ENCODE results near the gene OSBPL3.

Gene OSBPL3

DNA sequence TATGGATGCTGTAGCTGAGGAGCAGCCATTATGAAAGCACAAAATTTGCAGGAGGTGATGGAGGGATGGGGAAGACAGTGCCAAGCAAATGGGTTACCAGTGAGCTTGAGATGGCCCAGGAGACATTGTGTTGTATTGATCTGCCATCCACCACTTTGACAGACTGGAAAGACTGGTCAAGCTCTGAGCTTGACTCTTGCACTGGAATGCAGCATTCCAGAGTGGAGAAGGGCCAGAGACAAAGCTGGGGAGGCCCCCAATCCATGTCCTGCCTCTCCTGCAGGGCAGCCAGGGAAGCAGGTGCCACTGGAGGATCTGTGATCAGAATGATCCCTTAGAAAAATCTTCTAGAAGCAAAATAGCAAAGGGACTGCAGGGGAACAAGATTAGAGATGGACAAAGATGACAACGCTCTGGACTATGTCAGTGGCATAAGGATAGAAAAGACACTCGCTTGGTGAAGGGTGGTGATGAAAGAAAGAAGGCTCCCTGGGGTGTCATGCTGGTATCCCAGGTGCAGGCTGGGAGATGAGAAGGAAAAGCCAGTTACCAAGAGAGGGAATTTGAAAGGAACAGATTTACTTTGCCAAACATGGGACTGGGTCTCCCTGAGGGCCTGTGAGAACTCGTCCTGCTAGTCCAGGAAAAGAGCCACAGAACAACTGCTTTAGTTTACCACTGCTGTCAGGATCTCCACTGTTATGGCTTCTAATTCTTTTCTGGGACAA lies 227.7 kb downstream of the OSBPL3 start:
- no peaks in the 10 kb centered on the region for H3F3A ChIP-seq (ENCODE audit: insufficient read depth)
- no peaks in the 10 kb centered on the region for H3K9me2 ChIP-seq (replicated peaks; ENCODE audit: insufficient read depth, low read length)
- no peak overlapping the region for H3K4me2 ChIP-seq (ENCODE audit: low read depth, low read length, poor library complexity, severe bottlenecking)
- no peaks in the 10 kb centered on the region for H3K27me3 ChIP-seq (ENCODE audit: low read length)
- no peaks in the 10 kb centered on the region for H3K79me2 ChIP-seq (ENCODE audit: insufficient read depth, low read length)
- H3K9me3 ChIP-seq (ENCODE audit: insufficient read depth, low read length): no peaks in the 10 kb centered on the region
- H3K9ac ChIP-seq (ENCODE audit: low read length): no peak overlapping the region
- no peaks in the 10 kb centered on the region for H4K20me1 ChIP-seq (ENCODE audit: low read depth, low read length)
- TF ChIP-seq, protein P1, sequence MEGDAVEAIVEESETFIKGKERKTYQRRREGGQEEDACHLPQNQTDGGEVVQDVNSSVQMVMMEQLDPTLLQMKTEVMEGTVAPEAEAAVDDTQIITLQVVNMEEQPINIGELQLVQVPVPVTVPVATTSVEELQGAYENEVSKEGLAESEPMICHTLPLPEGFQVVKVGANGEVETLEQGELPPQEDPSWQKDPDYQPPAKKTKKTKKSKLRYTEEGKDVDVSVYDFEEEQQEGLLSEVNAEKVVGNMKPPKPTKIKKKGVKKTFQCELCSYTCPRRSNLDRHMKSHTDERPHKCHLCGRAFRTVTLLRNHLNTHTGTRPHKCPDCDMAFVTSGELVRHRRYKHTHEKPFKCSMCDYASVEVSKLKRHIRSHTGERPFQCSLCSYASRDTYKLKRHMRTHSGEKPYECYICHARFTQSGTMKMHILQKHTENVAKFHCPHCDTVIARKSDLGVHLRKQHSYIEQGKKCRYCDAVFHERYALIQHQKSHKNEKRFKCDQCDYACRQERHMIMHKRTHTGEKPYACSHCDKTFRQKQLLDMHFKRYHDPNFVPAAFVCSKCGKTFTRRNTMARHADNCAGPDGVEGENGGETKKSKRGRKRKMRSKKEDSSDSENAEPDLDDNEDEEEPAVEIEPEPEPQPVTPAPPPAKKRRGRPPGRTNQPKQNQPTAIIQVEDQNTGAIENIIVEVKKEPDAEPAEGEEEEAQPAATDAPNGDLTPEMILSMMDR (IDR thresholded peaks at IDR 0.05; ENCODE audit: insufficient read depth, low read length, poor library complexity, severe bottlenecking): no peak
- no peak for TF ChIP-seq EZH2phosphoT487 (conservative IDR thresholded peaks at IDR 0.05; ENCODE audit: low read length)
- H3K27ac ChIP-seq (ENCODE audit: low read depth, low read length): no peak overlapping the region
- no peak overlapping the region for H2AFZ ChIP-seq (ENCODE audit: low read depth, low read length, severe bottlenecking)
- no peak overlapping the region for H3K4me3 ChIP-seq (ENCODE audit: insufficient read depth, low read length, poor library complexity, severe bottlenecking)
- no peaks in the 10 kb centered on the region for H3K36me3 ChIP-seq (ENCODE audit: low read length)

DNA sequence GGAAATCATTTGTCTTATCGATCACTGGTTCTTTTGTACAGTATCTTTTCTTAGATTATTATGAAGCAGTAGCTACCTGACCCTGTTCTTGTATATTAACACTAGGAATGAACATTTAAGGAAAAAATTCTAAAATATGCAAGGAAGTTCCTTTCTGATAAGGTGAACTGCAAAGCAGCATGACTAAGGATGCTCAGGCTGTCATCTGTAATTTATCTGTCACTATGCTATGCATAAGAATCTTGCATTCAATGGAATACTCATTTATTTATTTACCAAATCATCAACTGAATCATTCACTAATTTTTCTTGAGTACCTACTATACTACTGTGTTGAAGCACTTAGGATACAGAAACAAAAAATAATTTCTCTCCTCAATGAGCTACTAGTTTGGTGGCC lies 228.5 kb downstream of the OSBPL3 start:
- Histone ChIP-seq H3K4me2 (ENCODE audit: low read depth, low read length, poor library complexity, severe bottlenecking) (no peak overlapping the region), H2AFZ (ENCODE audit: low read depth, low read length, severe bottlenecking) (no peak overlapping the region), H3K9me2 (replicated peaks; ENCODE audit: insufficient read depth, low read length) (no peaks in the 10 kb centered on the region), H3K27ac (ENCODE audit: low read depth, low read length) (no peak overlapping the region), H3K9me3 (ENCODE audit: insufficient read depth, low read length) (no peaks in the 10 kb centered on the region), H3K4me3 (ENCODE audit: insufficient read depth, low read length, poor library complexity, severe bottlenecking) (no peak overlapping the region), H3K27me3 (ENCODE audit: low read length) (no peaks in the 10 kb centered on the region), H3K9ac (ENCODE audit: low read length) (no peak overlapping the region), H3K36me3 (ENCODE audit: low read length) (no peaks in the 10 kb centered on the region), H3F3A (ENCODE audit: insufficient read depth) (no peaks in the 10 kb centered on the region), H3K79me2 (ENCODE audit: insufficient read depth, low read length) (no peaks in the 10 kb centered on the region), H4K20me1 (ENCODE audit: low read depth, low read length) (no peaks in the 10 kb centered on the region)
- TF ChIP-seq, protein P1 (IDR thresholded peaks at IDR 0.05; ENCODE audit: insufficient read depth, low read length, poor library complexity, severe bottlenecking): no peak
- TF ChIP-seq EZH2phosphoT487 (conservative IDR thresholded peaks at IDR 0.05; ENCODE audit: low read length): no peak

GRCh38 chr7:24750441-24751055 lies 229.4 kb downstream of the OSBPL3 start:
- Histone ChIP-seq H4K20me1 (ENCODE audit: low read depth, low read length) (no peaks in the 10 kb centered on the region), H3K4me3 (ENCODE audit: insufficient read depth, low read length, poor library complexity, severe bottlenecking) (no peak overlapping the region), H2AFZ (ENCODE audit: low read depth, low read length, severe bottlenecking) (no peak overlapping the region), H3F3A (ENCODE audit: insufficient read depth) (no peaks in the 10 kb centered on the region), H3K36me3 (ENCODE audit: low read length) (no peaks in the 10 kb centered on the region), H3K79me2 (ENCODE audit: insufficient read depth, low read length) (no peaks in the 10 kb centered on the region), H3K9me3 (ENCODE audit: insufficient read depth, low read length) (no peaks in the 10 kb centered on the region), H3K27me3 (ENCODE audit: low read length) (no peaks in the 10 kb centered on the region), H3K9me2 (replicated peaks; ENCODE audit: insufficient read depth, low read length) (no peaks in the 10 kb centered on the region), H3K4me2 (ENCODE audit: low read depth, low read length, poor library complexity, severe bottlenecking) (no peak overlapping the region), H3K9ac (ENCODE audit: low read length) (no peak overlapping the region), H3K27ac (ENCODE audit: low read depth, low read length) (no peak overlapping the region)
- TF ChIP-seq EZH2phosphoT487 (conservative IDR thresholded peaks at IDR 0.05; ENCODE audit: low read length): no peak
- TF ChIP-seq, protein P1 (IDR thresholded peaks at IDR 0.05; ENCODE audit: insufficient read depth, low read length, poor library complexity, severe bottlenecking): no peak
